Measurements from ENCODE around the gene HABP4. TPM values are rescaled to one million over a fixed set of nuclear protein-coding genes. Genes with fewer than 3 reads are reported as not detected.

HABP4 gene
- polyA plus RNA-seq, 1 donor = 6.3 TPM

DNA sequence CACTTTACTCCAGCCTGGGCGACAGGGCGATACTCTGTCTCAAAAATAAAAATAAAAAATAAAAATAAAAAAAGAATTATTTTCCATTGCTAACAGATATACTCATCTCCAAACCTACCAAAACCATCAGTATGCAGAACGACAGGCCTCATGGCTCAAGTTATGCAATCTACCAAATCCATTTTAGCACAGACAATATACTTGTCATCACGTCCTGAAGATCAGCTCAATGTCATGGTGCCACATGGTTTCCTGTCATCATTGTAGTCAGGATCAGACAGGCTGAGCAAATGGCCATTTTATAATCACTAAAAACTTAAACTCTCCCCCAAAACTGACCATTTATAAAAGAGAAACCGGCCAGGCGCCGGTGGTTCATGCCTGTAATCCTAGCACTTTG lies 69.1 kb downstream of the HABP4 start:
- Histone ChIP-seq H3K9me3 (ENCODE audit: control insufficient read depth, low read depth, low read length) (no peaks in the 10 kb centered on the region), H3K27ac (ENCODE audit: low read length) (no peak overlapping the region), H3K27me3 (ENCODE audit: control insufficient read depth, insufficient read depth, low read length) (no peaks in the 10 kb centered on the region), H3K36me3 (ENCODE audit: control insufficient read depth, insufficient read depth, low read length) (peaks cover 14% of the 10 kb centered on the region), H3K4me3 (ENCODE audit: low read length) (no peak overlapping the region), H3K4me1 (ENCODE audit: control insufficient read depth, insufficient read depth, low read length) (no peaks in the 10 kb centered on the region)
- DNase-seq = no peak
- no CpG with 5 or more reads among the region's 7 CpGs for WGBS (ENCODE audit: insufficient coverage, low lambda C conversion rate)

DNA sequence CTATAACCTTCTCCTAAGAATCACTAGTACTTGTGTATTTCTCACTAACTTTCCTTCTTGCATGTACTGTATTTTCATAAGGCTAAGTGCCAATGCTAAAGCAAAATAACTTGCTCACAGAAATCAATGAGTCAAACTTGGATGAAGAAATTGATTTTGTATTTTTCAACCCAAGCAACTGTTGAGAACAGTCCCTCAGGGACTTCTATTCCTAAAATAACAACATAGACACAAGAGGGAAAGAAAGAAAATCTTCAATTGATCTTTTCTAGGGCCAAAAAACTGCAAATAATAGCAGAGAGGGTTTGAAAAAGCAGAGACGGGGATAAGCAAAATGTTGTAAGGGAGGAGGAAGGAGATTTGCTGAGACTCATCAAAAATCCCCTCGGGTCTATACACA lies 69.8 kb downstream of the HABP4 start:
- H3K27ac ChIP-seq (ENCODE audit: low read length) = no peak overlapping the region
- 80% methylated on average over 1 of the region's 2 CpGs for WGBS (ENCODE audit: insufficient coverage, low lambda C conversion rate)
- no peaks in the 10 kb centered on the region for H3K9me3 ChIP-seq (ENCODE audit: control insufficient read depth, low read depth, low read length)
- no peak overlapping the region for H3K4me3 ChIP-seq (ENCODE audit: low read length)
- peaks cover 12% of the 10 kb centered on the region for H3K36me3 ChIP-seq (ENCODE audit: control insufficient read depth, insufficient read depth, low read length)
- no peaks in the 10 kb centered on the region for H3K4me1 ChIP-seq (ENCODE audit: control insufficient read depth, insufficient read depth, low read length)
- no peak for DNase-seq
- H3K27me3 ChIP-seq (ENCODE audit: control insufficient read depth, insufficient read depth, low read length) = no peaks in the 10 kb centered on the region

DNA sequence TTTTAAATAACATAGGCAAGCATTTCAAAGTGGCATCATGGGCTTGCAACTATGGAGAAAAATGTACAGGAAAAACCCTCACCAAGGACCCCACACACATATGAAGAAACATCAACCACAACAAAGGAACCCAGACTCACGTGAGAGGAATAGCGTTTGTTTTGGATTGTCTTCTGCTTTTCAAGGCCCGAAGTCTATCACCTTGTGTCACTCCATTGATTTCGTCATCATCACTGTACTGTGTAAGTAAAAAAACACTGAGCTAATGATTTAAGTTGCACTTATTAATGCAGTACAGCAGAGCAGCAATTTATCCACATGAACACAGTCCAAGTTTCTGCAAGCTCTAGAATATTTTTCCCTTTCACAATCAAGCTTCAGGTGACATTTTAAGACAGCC lies 72.4 kb downstream of the HABP4 start:
- 90% methylated on average over 2 of the region's 4 CpGs for WGBS (ENCODE audit: insufficient coverage, low lambda C conversion rate)
- Histone ChIP-seq H3K4me1 (ENCODE audit: control insufficient read depth, insufficient read depth, low read length) (no peaks in the 10 kb centered on the region), H3K27me3 (ENCODE audit: control insufficient read depth, insufficient read depth, low read length) (no peaks in the 10 kb centered on the region), H3K4me3 (ENCODE audit: low read length) (no peak overlapping the region), H3K36me3 (ENCODE audit: control insufficient read depth, insufficient read depth, low read length) (peaks cover 12% of the 10 kb centered on the region), H3K9me3 (ENCODE audit: control insufficient read depth, low read depth, low read length) (no peaks in the 10 kb centered on the region), H3K27ac (ENCODE audit: low read length) (no peak overlapping the region)
- no peak for DNase-seq

DNA sequence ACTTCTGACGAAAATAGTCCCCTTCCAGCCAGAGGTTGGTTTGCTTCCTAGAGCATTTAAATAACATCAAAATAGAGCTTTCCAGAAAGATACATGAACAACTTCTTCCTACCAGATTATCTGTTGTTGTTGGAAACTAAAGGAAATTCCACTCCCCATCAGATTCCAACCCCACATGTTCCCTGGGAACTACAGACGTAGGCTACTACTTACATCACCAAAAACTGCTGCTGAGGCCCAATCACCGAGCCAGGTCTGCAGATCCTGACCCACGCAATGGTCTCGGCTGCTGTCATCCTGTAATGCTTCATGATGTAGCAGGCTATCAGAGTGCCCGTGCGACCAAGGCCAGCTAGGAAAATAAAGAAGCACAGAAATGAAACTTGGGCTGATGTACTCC lies 73.4 kb downstream of the HABP4 start:
- peaks cover 12% of the 10 kb centered on the region for H3K36me3 ChIP-seq (ENCODE audit: control insufficient read depth, insufficient read depth, low read length)
- H3K4me1 ChIP-seq (ENCODE audit: control insufficient read depth, insufficient read depth, low read length) = no peaks in the 10 kb centered on the region
- no CpG with 5 or more reads among the region's 7 CpGs for WGBS (ENCODE audit: insufficient coverage, low lambda C conversion rate)
- DNase-seq = no peak
- no peak overlapping the region for H3K4me3 ChIP-seq (ENCODE audit: low read length)
- no peak overlapping the region for H3K27ac ChIP-seq (ENCODE audit: low read length)
- no peaks in the 10 kb centered on the region for H3K9me3 ChIP-seq (ENCODE audit: control insufficient read depth, low read depth, low read length)
- no peaks in the 10 kb centered on the region for H3K27me3 ChIP-seq (ENCODE audit: control insufficient read depth, insufficient read depth, low read length)

DNA sequence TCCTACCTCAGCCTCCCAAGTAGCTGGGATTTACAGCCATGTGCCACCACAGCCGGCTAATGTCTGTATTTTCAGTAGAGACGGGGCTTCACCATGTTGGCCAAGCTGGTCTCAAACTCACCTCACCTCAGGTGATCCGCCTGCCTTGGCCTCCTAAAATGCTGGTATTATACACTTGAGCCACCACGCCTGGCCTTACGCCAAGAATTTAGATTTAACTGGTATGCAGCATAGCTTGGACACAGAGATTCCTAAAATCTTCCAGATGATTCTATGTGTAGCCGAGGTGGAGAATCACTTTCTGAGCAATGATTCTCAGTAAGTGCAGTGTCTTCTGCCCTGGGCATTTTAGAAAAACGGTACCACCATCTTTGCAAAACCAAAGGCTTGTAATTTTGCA lies 74.1 kb downstream of the HABP4 start:
- Histone ChIP-seq H3K4me1 (ENCODE audit: control insufficient read depth, insufficient read depth, low read length) (no peaks in the 10 kb centered on the region), H3K27ac (ENCODE audit: low read length) (no peak overlapping the region), H3K9me3 (ENCODE audit: control insufficient read depth, low read depth, low read length) (no peaks in the 10 kb centered on the region), H3K27me3 (ENCODE audit: control insufficient read depth, insufficient read depth, low read length) (no peaks in the 10 kb centered on the region), H3K36me3 (ENCODE audit: control insufficient read depth, insufficient read depth, low read length) (peaks cover 12% of the 10 kb centered on the region), H3K4me3 (ENCODE audit: low read length) (no peak overlapping the region)
- WGBS (ENCODE audit: insufficient coverage, low lambda C conversion rate) = 71% methylated on average over 1 of the region's 7 CpGs
- DNase-seq = no peak

DNA sequence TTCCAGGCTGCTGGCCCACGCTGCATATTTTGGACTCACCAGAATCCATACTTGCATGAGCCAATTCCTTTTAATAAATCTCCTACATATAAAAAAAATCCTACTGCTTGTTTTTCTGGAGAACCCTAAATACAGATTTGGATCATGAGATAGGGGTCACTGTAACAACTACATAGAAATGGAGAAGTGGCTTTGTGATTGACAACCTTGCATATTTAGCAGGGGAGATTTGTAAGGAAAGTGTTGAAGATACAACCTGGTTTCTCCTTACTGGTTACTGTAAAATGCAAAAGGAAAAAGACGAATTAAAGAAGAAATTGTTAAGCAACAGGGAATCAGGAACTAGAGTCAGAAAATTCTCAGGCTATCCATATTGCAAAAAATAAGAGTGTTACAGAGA lies 74.8 kb downstream of the HABP4 start:
- H3K9me3 ChIP-seq (ENCODE audit: control insufficient read depth, low read depth, low read length) = no peaks in the 10 kb centered on the region
- H3K27ac ChIP-seq (ENCODE audit: low read length) = no peak overlapping the region
- no peak overlapping the region for H3K4me3 ChIP-seq (ENCODE audit: low read length)
- no peaks in the 10 kb centered on the region for H3K4me1 ChIP-seq (ENCODE audit: control insufficient read depth, insufficient read depth, low read length)
- no CpG with 5 or more reads among the region's 2 CpGs for WGBS (ENCODE audit: insufficient coverage, low lambda C conversion rate)
- no peaks in the 10 kb centered on the region for H3K27me3 ChIP-seq (ENCODE audit: control insufficient read depth, insufficient read depth, low read length)
- H3K36me3 ChIP-seq (ENCODE audit: control insufficient read depth, insufficient read depth, low read length) = peaks cover 12% of the 10 kb centered on the region
- DNase-seq = no peak

DNA sequence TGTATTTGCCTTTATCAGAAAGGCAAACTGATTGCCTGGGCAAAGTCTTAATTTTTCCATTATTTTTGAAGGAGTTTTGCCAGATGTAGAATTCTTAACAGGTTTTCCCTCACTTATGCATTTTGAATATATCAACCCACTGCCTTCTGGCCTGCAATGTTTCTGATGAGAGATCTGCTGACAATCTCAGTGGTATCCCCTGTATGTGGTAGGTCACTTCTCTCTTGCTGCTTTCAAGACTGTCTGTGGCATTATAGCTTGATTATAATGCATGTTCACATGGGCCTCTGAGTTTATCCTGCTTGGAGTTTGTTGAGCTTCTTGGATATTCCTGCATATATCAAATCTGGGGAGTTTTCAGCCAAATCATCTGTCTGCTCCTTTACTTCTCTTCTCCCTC lies 82.2 kb downstream of the HABP4 start:
- no peak overlapping the region for H3K27ac ChIP-seq (ENCODE audit: low read length)
- H3K4me3 ChIP-seq (ENCODE audit: low read length) = no peak overlapping the region
- no peaks in the 10 kb centered on the region for H3K27me3 ChIP-seq (ENCODE audit: control insufficient read depth, insufficient read depth, low read length)
- H3K36me3 ChIP-seq (ENCODE audit: control insufficient read depth, insufficient read depth, low read length) = peaks cover 5% of the 10 kb centered on the region
- no peaks in the 10 kb centered on the region for H3K4me1 ChIP-seq (ENCODE audit: control insufficient read depth, insufficient read depth, low read length)
- no peak for DNase-seq
- peaks cover 9% of the 10 kb centered on the region for H3K9me3 ChIP-seq (ENCODE audit: control insufficient read depth, low read depth, low read length)

DNA sequence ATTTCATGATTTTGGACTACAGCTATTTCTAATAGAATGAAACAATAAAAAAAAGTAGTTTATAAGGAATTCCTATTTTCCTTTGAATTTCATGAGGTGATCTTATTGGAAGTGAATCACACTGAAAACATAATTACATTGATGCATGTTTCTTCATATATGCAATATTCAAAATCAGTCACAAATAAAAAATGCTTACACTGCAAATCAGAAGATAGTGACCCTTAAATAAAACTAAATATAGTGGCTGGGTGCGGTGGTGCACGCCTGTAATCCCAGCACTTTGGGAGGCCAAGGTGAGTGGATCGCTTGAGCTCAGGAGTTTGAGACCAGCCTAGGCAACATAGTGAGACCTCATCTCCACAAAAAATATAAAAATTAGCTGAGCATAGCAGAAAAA lies 90.1 kb downstream of the HABP4 start:
- Histone ChIP-seq H3K4me3 (ENCODE audit: low read length) (no peak overlapping the region), H3K9me3 (ENCODE audit: control insufficient read depth, low read depth, low read length) (no peaks in the 10 kb centered on the region), H3K27ac (ENCODE audit: low read length) (no peak overlapping the region), H3K27me3 (ENCODE audit: control insufficient read depth, insufficient read depth, low read length) (no peaks in the 10 kb centered on the region), H3K4me1 (ENCODE audit: control insufficient read depth, insufficient read depth, low read length) (no peaks in the 10 kb centered on the region), H3K36me3 (ENCODE audit: control insufficient read depth, insufficient read depth, low read length) (peaks cover 2% of the 10 kb centered on the region)
- WGBS (ENCODE audit: insufficient coverage, low lambda C conversion rate) = no CpG with 5 or more reads among the region's 3 CpGs
- no peak for DNase-seq

Other genes starting within 250 kb of the HABP4 start
- gene HSD17B3, start 148.0 kb upstream of the HABP4 start, polyA plus RNA-seq = 1.9 TPM
- gene SLC35D2, start 66.5 kb upstream of the HABP4 start, polyA plus RNA-seq = 70.5 TPM
- gene ZNF367, start 31.8 kb upstream of the HABP4 start, polyA plus RNA-seq = 8.2 TPM
- 18.7 TPM for gene CDC14B, start 169.7 kb downstream of the HABP4 start, polyA plus RNA-seq
- gene PRXL2C, start 205.1 kb downstream of the HABP4 start, polyA plus RNA-seq = 5.9 TPM

Data from large intestine (tissue), 3 donors.